T-cell (primary cell): Measurements from ENCODE around the gene NFRKB. TPM values are rescaled to one million over a fixed set of nuclear protein-coding genes. Genes with fewer than 3 reads are reported as not detected.

Experiments
- ATAC-seq, 4 experiments: fragments of 200-7000 bp in 3 of 4; fragments of 150-1000 bp in 1 of 4; cut with Tn5 transposase; replicated peaks in 1 of 4; 1 replicate in 3 of 4; 2 replicates in 1 of 4; pipeline ENCODE4 v1.10.0; 2021; ENCODE audit warnings: moderate library complexity in 3 of 4, mild to moderate bottlenecking in 2 of 4, moderate number of reproducible peaks in 1 of 4
- CTCF ChIA-PET, 2 donors: fragments of 300-600 bp; sonication (Branson Sonifier 250); formaldehyde crosslinking; loops; one replicate each; lab custom pipeline; 2022; ENCODE audit warnings: antibody characterized with exemption in 2 of 2; lab: Charles Lee
- POLR2A ChIA-PET, 2 donors: fragments of 300-600 bp; sonication (Branson Sonifier 250); formaldehyde crosslinking; loops; one replicate each; lab custom pipeline; 2022; ENCODE audit warnings: antibody characterized with exemption in 2 of 2; lab: Charles Lee
- DNase-seq, 35 experiments: peaks; one replicate each; pipeline versions ENCODE4 v3.0.0 to v3.0.0-alpha.2; 2013 to 2023
- H3K27ac ChIP-seq: one replicate; pipeline ENCODE4 v1.5.1; 2013; ENCODE audit warnings: low read length
- H3K27me3 ChIP-seq, 2 experiments: replicated peaks in 1 of 2; 1 replicate in 1 of 2; 2 replicates in 1 of 2; pipeline versions ENCODE4 v1.6.1 to v1.7.0; 2013; ENCODE audit warnings: low read length in 1 of 2, mixed read lengths in 1 of 2; ENCODE audit not compliant: control insufficient read depth in 2 of 2, insufficient read depth in 2 of 2; ENCODE audit errors: extremely low read depth in 1 of 2
- H3K36me3 ChIP-seq, 2 donors: 1 replicate in 1 of 2; 2 replicates in 1 of 2; pipeline versions ENCODE4 v1.6.1 to v1.7.0; 2013; ENCODE audit warnings: low read length in 1 of 2; ENCODE audit not compliant: control insufficient read depth in 2 of 2, insufficient read depth in 1 of 2; ENCODE audit errors: extremely low read depth in 1 of 2
- H3K4me1 ChIP-seq, 2 experiments: 1 replicate in 1 of 2; 2 replicates in 1 of 2; pipeline versions ENCODE4 v1.6.1 to v1.7.0; 2013; ENCODE audit warnings: low read length in 2 of 2, mixed read lengths in 1 of 2; ENCODE audit not compliant: insufficient read depth in 2 of 2, control insufficient read depth in 1 of 2; ENCODE audit errors: extremely low read depth in 1 of 2
- H3K4me3 ChIP-seq, 2 donors: 1 replicate in 1 of 2; 2 replicates in 1 of 2; pipeline versions ENCODE4 v1.5.1 to v1.7.0; 2013; ENCODE audit warnings: mild to moderate bottlenecking in 2 of 2, low read length in 1 of 2, moderate library complexity in 1 of 2; ENCODE audit not compliant: control insufficient read depth in 1 of 2; ENCODE audit errors: extremely low read depth in 1 of 2
- H3K9me3 ChIP-seq: 2 replicates; pipeline ENCODE4 v1.7.0; 2013
- H3K27ac Mint-ChIP-seq, 2 donors: one replicate each; pipeline ENCODE4 v1.8.0; 2020 to 2021; ENCODE audit warnings: mild to moderate bottlenecking in 2 of 2, mixed read lengths in 2 of 2
- H3K27me3 Mint-ChIP-seq, 2 donors: one replicate each; pipeline ENCODE4 v1.8.0; 2021 to 2022; ENCODE audit warnings: mixed read lengths in 2 of 2
- H3K36me3 Mint-ChIP-seq: one replicate; pipeline ENCODE4 v1.8.0; 2021; ENCODE audit warnings: mixed read lengths
- H3K4me1 Mint-ChIP-seq, 3 donors: one replicate each; pipeline ENCODE4 v1.8.0; 2020 to 2022; ENCODE audit warnings: mixed read lengths in 3 of 3, mild to moderate bottlenecking in 1 of 3
- H3K4me3 Mint-ChIP-seq, 3 donors: one replicate each; pipeline ENCODE4 v1.8.0; 2020 to 2022; ENCODE audit warnings: mild to moderate bottlenecking in 3 of 3, mixed read lengths in 3 of 3, moderate library complexity in 3 of 3
- H3K9me3 Mint-ChIP-seq, 3 donors: one replicate each; pipeline ENCODE4 v1.8.0; 2020 to 2022; ENCODE audit warnings: mixed read lengths in 3 of 3
- WGBS: methylation state at CpG from one replicate; pipeline ENCODE4 v1.1.5; 2013; ENCODE audit warnings: missing lambda C conversion rate; ENCODE audit not compliant: insufficient coverage; 5-methylcytosine and 5-hydroxymethylcytosine counted together
- total RNA-seq, 35 experiments: library from RNA in 6 of 35; stranded (reverse) in 6 of 35; fragments of 120-200 nt in 1 of 35; gene quantifications; one replicate each; pipeline versions ENCODE4 v1.2.1 to v1.2.4 and lab custom pipeline; 2013 to 2026

The NFRKB gene
- total RNA-seq, 5 donors from 2014 or later (not counting 1 experiment from before 2014, with no cell fraction given): 49.7 to 83.9 (median 65.9) TPM

DNA sequence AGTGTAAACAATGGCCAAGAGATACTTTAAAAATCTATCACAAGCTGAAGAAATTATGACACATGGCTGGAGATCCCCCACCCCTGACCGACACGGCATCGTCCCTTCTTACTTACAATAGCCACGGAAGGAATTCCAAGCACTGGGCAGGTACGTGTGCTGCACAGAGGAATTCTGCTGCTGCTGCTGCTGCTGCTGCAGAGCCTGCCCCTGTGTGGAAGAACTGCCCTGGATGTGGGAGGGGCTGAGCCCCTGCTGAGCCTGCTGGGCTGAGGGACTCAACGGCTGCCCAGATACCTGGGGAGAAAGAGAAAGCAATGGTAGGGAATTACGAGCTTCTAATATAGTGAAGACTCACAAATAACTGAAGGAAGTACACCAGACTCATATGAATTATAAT, 15.0 kb upstream of the NFRKB start:
- 97% methylated on average over 5 of the region's 7 CpGs for WGBS
- DNase-seq (no peak), ATAC-seq (no peak)
- Histone ChIP-seq H3K4me1 (no peaks in the 10 kb centered on the region), H3K27ac (no peak overlapping the region), H3K36me3 (peaks cover 10 to 36% of the 10 kb centered on the region in 2 donors), H3K4me3 (no peak overlapping the region), H3K27me3 (no peaks in the 10 kb centered on the region), H3K9me3 (no peaks in the 10 kb centered on the region)
- H3K27me3 Mint-ChIP-seq: no peaks in the 10 kb centered on the region
- H3K4me3 Mint-ChIP-seq: no peak overlapping the region
- CTCF ChIA-PET: no interaction called here
- no peak overlapping the region for H3K27ac Mint-ChIP-seq
- no peaks in the 10 kb centered on the region for H3K9me3 Mint-ChIP-seq
- POLR2A ChIA-PET: no interaction called here
- peaks cover 3 to 6% (median 4%) of the 10 kb centered on the region in 3 donors for H3K4me1 Mint-ChIP-seq
- H3K36me3 Mint-ChIP-seq: peaks cover 45% of the 10 kb centered on the region

DNA sequence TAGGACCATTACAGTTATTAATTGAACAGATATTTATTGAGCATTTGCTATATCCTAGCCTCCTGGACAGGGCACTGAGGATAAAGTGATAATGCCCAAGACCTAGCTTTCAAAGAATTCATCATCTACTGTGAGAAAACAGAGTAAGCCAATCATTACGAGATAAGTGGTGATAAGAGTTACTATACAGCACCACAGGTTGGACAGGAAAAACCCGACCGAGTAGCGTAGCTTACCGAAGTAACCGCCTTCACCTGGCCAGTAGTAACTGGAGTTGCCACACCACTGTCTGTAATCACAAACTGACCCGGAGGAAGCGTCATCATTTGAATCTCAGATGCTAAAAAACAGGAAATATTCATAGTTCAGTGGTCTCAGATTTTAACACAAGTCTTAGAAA, 10.0 kb upstream of the NFRKB start:
- CTCF ChIA-PET: interaction anchor here in 1 of 2 donors (0.7 kb wide), 1 partner anchor 198 kb away, joined by 6 read pairs; no protein-coding TSS in a partner anchor

DNA sequence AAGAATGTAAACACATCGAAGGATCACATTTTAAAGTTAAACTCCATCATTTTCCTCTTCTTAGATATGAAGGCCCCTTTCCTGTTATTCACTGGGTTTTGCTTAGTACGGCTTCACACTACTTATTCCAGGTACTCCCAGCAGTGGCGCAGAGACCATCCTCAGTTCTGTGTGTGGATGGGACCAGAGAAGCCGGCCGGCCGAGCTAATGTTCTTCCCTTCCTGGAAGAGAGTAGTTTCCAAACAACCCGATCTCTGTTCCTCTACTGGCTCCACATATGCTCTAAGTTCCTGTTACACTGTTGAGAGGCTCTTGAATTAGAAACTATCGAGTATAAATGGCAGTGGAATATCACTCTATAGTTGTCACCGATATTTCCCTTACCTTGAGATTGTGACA, 684 bp upstream of the NFRKB start:
- Histone ChIP-seq H3K27me3 (no peaks in the 10 kb centered on the region), H3K27ac (peak overlapping the region; percentile 51), H3K9me3 (no peaks in the 10 kb centered on the region), H3K4me1 (peaks cover 11 to 19% of the 10 kb centered on the region in 2 experiments), H3K36me3 (peaks cover 0 to 18% of the 10 kb centered on the region in 2 donors), H3K4me3 (peak overlapping the region; percentile 71 to 89)
- Mint-ChIP-seq H3K4me3 (peak overlapping the region; percentile 92 to 93 (median 93)), H3K4me1 (peaks cover 32 to 48% (median 42%) of the 10 kb centered on the region in 3 donors), H3K36me3 (peaks cover 27% of the 10 kb centered on the region), H3K27me3 (no peaks in the 10 kb centered on the region), H3K9me3 (no peaks in the 10 kb centered on the region), H3K27ac (peak overlapping the region; percentile 81 to 87)
- ChIA-PET CTCF (interaction anchor here in 1 of 2 donors (0.5 to 2.2 kb wide), 2 partner anchors 40 to 236 kb away, joined by 3 to 9 read pairs; no protein-coding TSS in a partner anchor), POLR2A (no interaction called here)
- 40% methylated on average over 1 of the region's 9 CpGs for WGBS
- ATAC-seq (no peak), DNase-seq (no peak)

More for the DNA sequence above, 10.0 kb upstream of the NFRKB start:
- H3K4me3 Mint-ChIP-seq: no peak overlapping the region
- no peaks in the 10 kb centered on the region for H3K9me3 Mint-ChIP-seq
- no peaks in the 10 kb centered on the region for H3K27me3 Mint-ChIP-seq
- no peaks in the 10 kb centered on the region for H3K4me1 Mint-ChIP-seq
- WGBS: 95% methylated on average over 7 of the region's 8 CpGs
- H3K36me3 Mint-ChIP-seq: peaks cover 48% of the 10 kb centered on the region
- ATAC-seq (no peak), DNase-seq (no peak)
- H3K27me3 ChIP-seq: no peaks in the 10 kb centered on the region
- no peak overlapping the region for H3K27ac ChIP-seq
- H3K27ac Mint-ChIP-seq: no peak overlapping the region
- H3K4me3 ChIP-seq: no peak overlapping the region
- POLR2A ChIA-PET: no interaction called here
- peaks cover 11 to 31% of the 10 kb centered on the region in 2 donors for H3K36me3 ChIP-seq
- H3K9me3 ChIP-seq: no peaks in the 10 kb centered on the region
- no peaks in the 10 kb centered on the region for H3K4me1 ChIP-seq

DNA sequence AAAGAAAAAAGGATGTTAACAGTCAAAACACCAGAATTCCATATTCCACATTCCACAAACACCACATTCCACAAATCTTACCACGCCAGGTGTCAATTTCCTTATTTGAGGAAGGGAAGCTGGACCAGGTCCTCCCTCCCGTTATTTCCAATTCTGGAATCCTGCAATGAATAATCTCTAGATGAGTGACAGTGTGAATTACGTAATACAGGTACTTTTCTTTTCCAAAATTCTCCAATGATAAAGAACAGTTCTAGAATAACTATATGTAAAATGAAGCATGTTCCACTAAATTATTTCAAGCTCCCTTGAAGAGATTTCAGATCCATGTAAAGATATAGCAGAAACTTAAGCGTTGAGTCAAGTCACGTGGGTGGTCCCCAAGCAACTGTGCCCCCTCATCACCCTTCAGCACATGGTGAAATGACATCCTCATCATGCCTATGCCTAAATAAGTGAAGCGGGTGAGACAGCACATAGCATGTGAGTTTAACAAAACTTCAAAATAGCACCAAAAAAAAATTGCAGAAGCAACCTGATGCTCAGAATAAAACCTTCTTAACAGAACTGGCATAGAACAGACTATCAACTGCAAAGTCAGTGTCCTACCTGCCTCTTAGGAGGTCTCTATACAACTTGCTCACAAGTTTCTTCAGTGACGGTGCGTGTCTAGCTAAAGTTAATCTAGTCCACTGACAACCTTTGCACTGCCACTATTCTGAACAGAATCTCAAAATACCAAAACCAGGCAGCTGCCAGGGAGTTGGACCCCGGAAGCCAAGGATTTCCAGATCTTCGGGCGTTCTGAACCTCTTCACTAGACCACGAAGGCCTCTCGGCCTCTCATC, 876 bp downstream of the NFRKB start:
- H3K27ac ChIP-seq: peak overlapping the region; percentile 62
- CTCF ChIA-PET: interaction anchor here in 1 of 2 donors (1.2 to 2.2 kb wide), 2 partner anchors 13 to 238 kb away, joined by 3 to 9 read pairs; no protein-coding TSS in a partner anchor
- H3K9me3 ChIP-seq: no peaks in the 10 kb centered on the region
- Mint-ChIP-seq H3K4me3 (peak overlapping the region; percentile 92 to 93 (median 93)), H3K27me3 (no peaks in the 10 kb centered on the region), H3K4me1 (peaks cover 41 to 59% (median 49%) of the 10 kb centered on the region in 3 donors), H3K9me3 (no peaks in the 10 kb centered on the region), H3K36me3 (peaks cover 30% of the 10 kb centered on the region), H3K27ac (peak overlapping the region; percentile 87 to 89)
- ATAC-seq (peak; percentile 1 to 18 (median 10)), DNase-seq (peak in 3 of 35 experiments; percentile 2 to 29 (median 4))
- peaks cover 14 to 25% of the 10 kb centered on the region in 2 experiments for H3K4me1 ChIP-seq
- no peaks in the 10 kb centered on the region for H3K27me3 ChIP-seq
- POLR2A ChIA-PET: interaction anchor here (0.5 to 0.9 kb wide), 3 partner anchors 135 to 238 kb away, joined by 3 to 6 read pairs (median 3); no protein-coding TSS in a partner anchor
- peak overlapping the region; percentile 85 to 89 for H3K4me3 ChIP-seq
- 8% methylated on average over 8 of the region's 13 CpGs for WGBS
- peaks cover 0 to 27% of the 10 kb centered on the region in 2 donors for H3K36me3 ChIP-seq

DNA sequence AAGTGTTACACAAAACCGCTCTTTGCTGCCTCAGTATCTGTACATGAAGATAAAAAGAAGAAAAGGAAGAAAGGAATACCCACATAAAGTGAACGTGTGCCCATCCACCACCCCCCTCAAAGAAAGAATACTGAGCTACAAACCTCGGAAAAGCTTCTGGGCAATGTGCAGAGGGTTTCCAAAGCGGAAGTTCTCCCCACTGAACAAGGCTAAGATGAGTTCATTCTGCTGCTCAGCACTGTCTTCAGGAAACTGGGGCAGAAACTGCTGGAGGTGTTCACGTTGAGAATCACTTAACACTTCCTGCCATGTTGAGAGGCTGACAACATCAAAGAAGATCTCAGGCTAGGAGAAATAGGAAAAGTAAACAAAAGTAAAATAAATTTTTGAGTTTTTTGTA, 6.9 kb downstream of the NFRKB start:
- Mint-ChIP-seq H3K27me3 (no peaks in the 10 kb centered on the region), H3K36me3 (peaks cover 75% of the 10 kb centered on the region), H3K4me1 (peaks cover 45 to 51% (median 46%) of the 10 kb centered on the region in 3 donors), H3K4me3 (peak overlapping the region in 1 of 3 donors; percentile 36), H3K27ac (peak overlapping the region; percentile 79 to 90), H3K9me3 (no peaks in the 10 kb centered on the region)
- no peak overlapping the region for H3K4me3 ChIP-seq
- peak in 23 of 35 experiments; percentile 4 to 50 (median 17) for DNase-seq
- no peaks in the 10 kb centered on the region for H3K27me3 ChIP-seq
- CTCF ChIA-PET: interaction anchor here in 1 of 2 donors (0.8 to 0.9 kb wide), 2 partner anchors 11 to 244 kb away, joined by 3 to 4 read pairs; no protein-coding TSS in a partner anchor
- ATAC-seq: peak; percentile 83 to 99 (median 96)
- peaks cover 14 to 15% of the 10 kb centered on the region in 2 experiments for H3K4me1 ChIP-seq
- H3K9me3 ChIP-seq: no peaks in the 10 kb centered on the region
- 17% methylated on average over 2 of the region's 5 CpGs for WGBS
- POLR2A ChIA-PET: no interaction called here
- H3K27ac ChIP-seq: peak overlapping the region; percentile 41
- H3K36me3 ChIP-seq: peaks cover 13 to 73% of the 10 kb centered on the region in 2 donors

DNA sequence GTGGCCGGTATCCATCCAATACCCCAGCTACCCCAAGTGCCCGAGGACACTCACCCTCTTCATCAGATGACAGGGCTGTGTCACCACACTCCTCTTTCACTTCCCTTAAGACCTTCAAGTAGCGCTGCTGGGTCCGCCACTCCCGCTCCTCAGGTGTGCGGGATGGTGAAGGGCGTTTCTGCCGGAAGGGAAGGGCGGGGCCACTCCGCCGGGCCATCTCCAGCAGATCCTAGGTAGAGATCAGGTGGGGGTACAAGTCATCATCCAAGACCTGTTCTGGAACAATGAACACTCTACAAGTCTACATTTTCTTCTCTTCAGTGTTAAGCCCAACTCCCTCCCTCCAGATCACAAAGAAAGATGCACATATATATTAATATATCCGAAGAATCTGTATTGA, 10.0 kb downstream of the NFRKB start:
- Histone ChIP-seq H3K4me1 (peaks cover 14 to 15% of the 10 kb centered on the region in 2 experiments), H3K27me3 (no peaks in the 10 kb centered on the region), H3K36me3 (peaks cover 16 to 86% of the 10 kb centered on the region in 2 donors), H3K9me3 (no peaks in the 10 kb centered on the region), H3K4me3 (no peak overlapping the region), H3K27ac (no peak overlapping the region)
- Mint-ChIP-seq H3K4me3 (no peak overlapping the region), H3K4me1 (peaks cover 27 to 38% (median 32%) of the 10 kb centered on the region in 3 donors), H3K27me3 (no peaks in the 10 kb centered on the region), H3K9me3 (no peaks in the 10 kb centered on the region), H3K27ac (no peak overlapping the region), H3K36me3 (peaks cover 81% of the 10 kb centered on the region)
- no CpG with 5 or more reads among the region's 12 CpGs for WGBS
- ChIA-PET POLR2A (no interaction called here), CTCF (no interaction called here)
- no peak for DNase-seq
- no peak for ATAC-seq
